ENCODE results near the gene AP1G2. TPM values are rescaled to one million over a fixed set of nuclear protein-coding genes. Genes with fewer than 3 reads are reported as not detected.
A peak's percentile ranks its signal among the peaks of the same experiment; 100 is the strongest.

The AP1G2 gene
- total and polyA plus RNA-seq, 2 donors (not counting 1 experiment from before 2014, with no cell fraction given), result 648 to 1,185 TPM

DNA sequence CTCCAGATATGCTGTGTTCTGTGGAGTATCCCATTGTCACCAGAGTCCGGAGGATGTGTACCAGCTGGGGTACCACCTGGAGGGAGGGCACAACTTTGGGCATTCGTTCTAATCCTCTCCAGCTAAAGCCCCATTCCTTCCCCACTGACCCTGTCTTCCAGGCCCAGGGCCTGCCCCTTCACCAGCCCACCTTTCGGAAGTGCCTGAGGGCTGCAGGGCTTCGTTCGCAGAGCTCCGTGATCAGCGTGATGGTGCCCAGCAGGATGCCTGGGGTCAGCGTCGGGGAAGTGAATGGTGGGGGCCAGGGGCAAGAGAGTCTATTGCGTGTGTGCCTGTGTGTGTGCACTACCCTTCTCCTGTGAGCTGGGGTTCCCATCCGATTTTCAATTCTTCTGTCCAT, 2.0 kb downstream of the AP1G2 start:
- ChIA-PET CTCF (interaction anchor here (4.1 to 9.3 kb wide), 2 partner anchors 8 to 87 kb away, joined by 24 to 61 read pairs; partner anchors contain the start of gene THTPA), POLR2A (interaction anchor here (0.6 kb wide), 1 partner anchor 14 kb away, joined by 7 read pairs; no protein-coding TSS in a partner anchor)
- peaks cover 38% of the 10 kb centered on the region for H3K4me1 Mint-ChIP-seq
- H2AFZ ChIP-seq (ENCODE audit: insufficient read depth, low read depth, low read length, poor library complexity, severe bottlenecking), result no peak overlapping the region
- H3K4me1 ChIP-seq (ENCODE audit: control insufficient read depth in 2 of 2, insufficient read depth in 2 of 2, low read length in 2 of 2), result peaks cover 15 to 23% of the 10 kb centered on the region in 2 donors
- no peak overlapping the region for H3K4me2 ChIP-seq (replicated peaks; ENCODE audit: low read depth, low read length, poor library complexity, severe bottlenecking)
- no peak overlapping the region for H3K4me3 ChIP-seq (ENCODE audit: control extremely low read depth in 1 of 5, extremely low read depth in 1 of 5, insufficient read depth in 1 of 5, low read depth in 2 of 5, low read length in 4 of 5)
- peak overlapping the region; percentile 46 for H3K27ac Mint-ChIP-seq
- no peaks in the 10 kb centered on the region for H3K9me3 ChIP-seq (ENCODE audit: control extremely low read depth in 1 of 3, control insufficient read depth in 2 of 3, insufficient read depth in 1 of 3, low read length in 2 of 3)
- H3K36me3 ChIP-seq (replicated peaks in 1 of 2; ENCODE audit: control extremely low read depth in 1 of 2, control insufficient read depth in 1 of 2, extremely low read depth in 1 of 2, insufficient read depth in 2 of 2, low read length in 1 of 2), result peaks cover 0 to 56% of the 10 kb centered on the region in 2 experiments
- DNase-seq, result no peak
- no peak overlapping the region for H3K27ac ChIP-seq (ENCODE audit: low read length in 2 of 2)
- 97% methylated on average over 7 of the region's 11 CpGs for WGBS (ENCODE audit: insufficient coverage)
- H3K27me3 ChIP-seq (replicated peaks in 1 of 4; ENCODE audit: control extremely low read depth in 1 of 4, control insufficient read depth in 3 of 4, insufficient read depth in 4 of 4, low read length in 3 of 4), result no peaks in the 10 kb centered on the region
- H3K79me2 ChIP-seq (ENCODE audit: control insufficient read depth, insufficient read depth, low read length), result peaks cover 36% of the 10 kb centered on the region
- peak overlapping the region; percentile 37 for H3K4me3 Mint-ChIP-seq
- TF ChIP-seq, protein P1, sequence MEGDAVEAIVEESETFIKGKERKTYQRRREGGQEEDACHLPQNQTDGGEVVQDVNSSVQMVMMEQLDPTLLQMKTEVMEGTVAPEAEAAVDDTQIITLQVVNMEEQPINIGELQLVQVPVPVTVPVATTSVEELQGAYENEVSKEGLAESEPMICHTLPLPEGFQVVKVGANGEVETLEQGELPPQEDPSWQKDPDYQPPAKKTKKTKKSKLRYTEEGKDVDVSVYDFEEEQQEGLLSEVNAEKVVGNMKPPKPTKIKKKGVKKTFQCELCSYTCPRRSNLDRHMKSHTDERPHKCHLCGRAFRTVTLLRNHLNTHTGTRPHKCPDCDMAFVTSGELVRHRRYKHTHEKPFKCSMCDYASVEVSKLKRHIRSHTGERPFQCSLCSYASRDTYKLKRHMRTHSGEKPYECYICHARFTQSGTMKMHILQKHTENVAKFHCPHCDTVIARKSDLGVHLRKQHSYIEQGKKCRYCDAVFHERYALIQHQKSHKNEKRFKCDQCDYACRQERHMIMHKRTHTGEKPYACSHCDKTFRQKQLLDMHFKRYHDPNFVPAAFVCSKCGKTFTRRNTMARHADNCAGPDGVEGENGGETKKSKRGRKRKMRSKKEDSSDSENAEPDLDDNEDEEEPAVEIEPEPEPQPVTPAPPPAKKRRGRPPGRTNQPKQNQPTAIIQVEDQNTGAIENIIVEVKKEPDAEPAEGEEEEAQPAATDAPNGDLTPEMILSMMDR (IDR thresholded peaks at IDR 0.05), result no peak
- no peak for TF ChIP-seq EZH2 (IDR thresholded peaks at IDR 0.05; ENCODE audit: borderline replicate concordance, insufficient read depth, low read depth, low read length, poor library complexity, severe bottlenecking)
- no peak overlapping the region for H3K9ac ChIP-seq (ENCODE audit: low read length)
- H4K20me1 ChIP-seq (ENCODE audit: control insufficient read depth, insufficient read depth, low read length, poor library complexity, severe bottlenecking), result peaks cover 26% of the 10 kb centered on the region
- intact Hi-C loops (cut with micrococcal nuclease), result loop anchor here (5.0 to 10.0 kb wide), 4 partner anchors 281 to 877 kb away; partner anchors contain the start of genes HOMEZ, PCK2 and SDR39U1
- H3K27me3 Mint-ChIP-seq, result no peaks in the 10 kb centered on the region
- ATAC-seq (ENCODE audit: low read depth), result no peak
- H3K9me3 Mint-ChIP-seq (ENCODE audit: insufficient read depth), result no peaks in the 10 kb centered on the region

DNA sequence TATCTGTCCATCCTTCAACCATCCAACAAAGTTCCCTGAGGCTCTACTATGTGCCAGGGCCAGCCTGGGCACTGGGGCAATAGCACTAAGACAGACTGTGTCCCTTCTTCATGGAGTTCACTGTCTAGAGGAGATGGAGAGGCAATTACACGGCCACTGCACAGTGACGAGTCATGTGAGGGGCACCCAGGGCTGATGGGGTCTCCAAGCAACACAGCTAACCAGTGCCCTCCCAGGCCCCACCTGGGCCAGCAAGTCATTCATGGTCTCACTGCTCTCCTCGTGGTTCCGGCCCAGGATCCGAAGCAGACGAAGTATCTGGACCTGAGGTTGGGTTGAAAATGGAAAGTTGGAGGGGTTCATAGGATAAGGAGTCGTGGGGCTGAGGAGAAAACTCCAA, 2.7 kb downstream of the AP1G2 start:
- H3K4me1 ChIP-seq (ENCODE audit: control insufficient read depth in 2 of 2, insufficient read depth in 2 of 2, low read length in 2 of 2), result peaks cover 15 to 23% of the 10 kb centered on the region in 2 donors
- peaks cover 28% of the 10 kb centered on the region for H4K20me1 ChIP-seq (ENCODE audit: control insufficient read depth, insufficient read depth, low read length, poor library complexity, severe bottlenecking)
- ChIA-PET CTCF (interaction anchor here (9.3 to 12.4 kb wide), 2 partner anchors 8 to 87 kb away, joined by 61 to 335 read pairs; partner anchors contain the start of gene THTPA), POLR2A (interaction anchor here (0.6 kb wide), 1 partner anchor 13 kb away, joined by 7 read pairs; no protein-coding TSS in a partner anchor)
- H3K9me3 ChIP-seq (ENCODE audit: control extremely low read depth in 1 of 3, control insufficient read depth in 2 of 3, insufficient read depth in 1 of 3, low read length in 2 of 3), result no peaks in the 10 kb centered on the region
- Mint-ChIP-seq H3K4me1 (peaks cover 42% of the 10 kb centered on the region), H3K27ac (peak overlapping the region; percentile 56), H3K4me3 (peak overlapping the region; percentile 16), H3K27me3 (no peaks in the 10 kb centered on the region), H3K9me3 (ENCODE audit: insufficient read depth) (no peaks in the 10 kb centered on the region)
- no peak for ATAC-seq (ENCODE audit: low read depth)
- H3K27ac ChIP-seq (ENCODE audit: low read length in 2 of 2), result no peak overlapping the region
- H3K36me3 ChIP-seq (replicated peaks in 1 of 2; ENCODE audit: control extremely low read depth in 1 of 2, control insufficient read depth in 1 of 2, extremely low read depth in 1 of 2, insufficient read depth in 2 of 2, low read length in 1 of 2), result peaks cover 0 to 63% of the 10 kb centered on the region in 2 experiments
- intact Hi-C loops (cut with micrococcal nuclease), result loop anchor here (5.0 to 10.0 kb wide), 4 partner anchors 280 to 877 kb away; partner anchors contain the start of genes HOMEZ, PCK2 and SDR39U1
- H3K79me2 ChIP-seq (ENCODE audit: control insufficient read depth, insufficient read depth, low read length), result peaks cover 36% of the 10 kb centered on the region
- no peak overlapping the region for H2AFZ ChIP-seq (ENCODE audit: insufficient read depth, low read depth, low read length, poor library complexity, severe bottlenecking)
- no peak overlapping the region for H3K9ac ChIP-seq (ENCODE audit: low read length)
- peak; percentile 9 for DNase-seq
- no peak for TF ChIP-seq EZH2 (IDR thresholded peaks at IDR 0.05; ENCODE audit: borderline replicate concordance, insufficient read depth, low read depth, low read length, poor library complexity, severe bottlenecking)
- TF ChIP-seq, protein P1 (IDR thresholded peaks at IDR 0.05), result no peak
- H3K27me3 ChIP-seq (replicated peaks in 1 of 4; ENCODE audit: control extremely low read depth in 1 of 4, control insufficient read depth in 3 of 4, insufficient read depth in 4 of 4, low read length in 3 of 4), result no peaks in the 10 kb centered on the region
- H3K4me3 ChIP-seq (ENCODE audit: control extremely low read depth in 1 of 5, extremely low read depth in 1 of 5, insufficient read depth in 1 of 5, low read depth in 2 of 5, low read length in 4 of 5), result no peak overlapping the region
- no peak overlapping the region for H3K4me2 ChIP-seq (replicated peaks; ENCODE audit: low read depth, low read length, poor library complexity, severe bottlenecking)
- WGBS (ENCODE audit: insufficient coverage), result 88% methylated on average over 2 of the region's 7 CpGs
